GF-D8 (cell line): ENCODE measurements around the gene CCNY.
A peak's percentile ranks its signal among the peaks of the same experiment; 100 is the strongest.

Experiments
- DNase-seq: peaks from one replicate; lab custom pipeline; 2025; lab: John Stamatoyannopoulos, UW

The CCNY gene

DNA sequence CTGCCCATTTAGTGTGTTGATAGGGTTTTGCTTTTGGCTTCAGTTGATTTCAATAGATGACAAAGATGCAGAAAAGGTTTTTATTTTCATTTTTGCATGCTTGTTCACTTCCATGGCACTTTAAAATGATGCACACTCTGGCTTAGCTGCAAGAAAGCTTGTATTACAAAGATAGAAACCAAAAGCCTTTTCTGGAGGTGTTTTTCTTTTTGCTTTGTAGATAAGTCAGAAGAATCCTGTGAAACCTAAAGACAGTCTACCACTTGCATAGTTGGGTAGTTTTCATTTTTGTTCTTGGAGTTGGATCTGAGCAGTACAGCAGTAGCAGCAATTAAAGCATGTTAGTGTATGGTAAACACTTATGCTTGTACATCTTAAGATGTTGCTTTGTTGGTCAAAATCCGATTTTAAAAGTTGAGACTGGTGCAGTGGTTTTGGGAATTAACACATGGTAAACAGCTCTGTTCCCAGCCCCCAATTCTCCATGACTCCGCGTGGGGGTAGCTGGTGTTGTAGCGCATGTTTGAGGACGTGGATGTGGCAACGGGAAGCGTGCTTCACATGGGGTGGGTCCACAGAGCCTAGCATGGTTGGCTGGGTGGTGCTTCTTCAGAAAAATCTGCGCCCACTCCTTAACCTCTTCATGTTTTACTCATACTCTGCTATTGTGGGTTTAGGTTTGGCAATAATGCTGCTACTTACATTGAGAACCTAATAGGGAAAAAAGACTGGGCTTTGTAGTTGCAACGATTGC lies 19.8 kb downstream of the CCNY start:
- no peak for DNase-seq

DNA sequence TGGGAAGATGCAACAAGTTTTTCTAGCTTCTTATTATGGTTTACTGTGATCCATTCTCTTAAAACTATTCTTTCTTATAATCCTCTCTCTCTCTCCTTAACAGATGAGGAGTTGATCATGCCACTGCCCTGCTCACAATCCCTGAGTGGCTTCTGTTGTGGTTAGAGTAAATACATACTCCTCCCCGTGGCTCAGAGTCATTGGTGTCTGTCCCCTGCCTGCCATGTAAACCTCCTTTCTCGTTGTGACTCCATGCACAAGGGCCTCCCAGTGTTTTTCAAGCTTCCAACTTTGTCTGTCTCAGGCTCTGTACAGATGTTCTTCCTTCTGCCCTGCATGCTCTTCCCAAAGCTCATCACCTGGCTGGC lies 20.4 kb downstream of the CCNY start:
- DNase-seq = no peak

DNA sequence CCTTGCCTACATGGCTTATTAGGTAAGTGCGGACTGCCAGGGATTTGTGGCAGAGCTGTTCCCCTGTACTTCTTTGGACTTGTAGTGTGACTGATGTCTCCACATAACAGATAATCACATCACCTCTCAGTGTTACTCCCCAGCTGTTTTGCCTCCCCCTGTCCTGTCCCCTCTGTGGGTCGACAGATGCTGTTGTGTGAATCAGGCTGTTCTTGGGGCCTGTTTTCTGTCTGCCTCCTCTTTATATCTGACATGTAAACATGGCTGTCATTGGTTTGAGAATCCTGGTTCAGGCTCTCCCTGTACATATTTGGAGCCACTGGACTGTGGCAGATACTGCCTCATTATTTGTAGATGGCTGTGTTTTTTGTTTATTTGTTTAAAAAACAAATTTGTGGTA lies 22.7 kb downstream of the CCNY start:
- no peak for DNase-seq

DNA sequence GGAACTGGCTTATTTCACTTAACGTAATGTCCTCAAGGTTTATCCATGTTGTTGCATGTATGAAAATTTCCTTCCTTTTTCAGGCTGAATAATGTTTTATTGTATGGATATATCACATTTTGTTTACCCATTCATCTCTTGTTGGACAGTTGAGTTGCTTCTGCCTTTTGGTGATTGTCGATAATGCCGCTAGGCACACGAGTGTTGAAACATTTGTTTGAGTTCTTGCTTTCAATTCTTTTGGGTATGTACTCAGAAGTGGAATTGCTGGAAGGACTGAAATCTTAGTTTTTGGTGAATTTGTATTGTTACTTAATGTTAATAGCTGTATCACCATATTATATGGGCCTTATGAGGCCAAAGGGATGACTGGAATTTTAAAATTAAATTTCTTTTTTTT lies 23.6 kb downstream of the CCNY start:
- DNase-seq = no peak

DNA sequence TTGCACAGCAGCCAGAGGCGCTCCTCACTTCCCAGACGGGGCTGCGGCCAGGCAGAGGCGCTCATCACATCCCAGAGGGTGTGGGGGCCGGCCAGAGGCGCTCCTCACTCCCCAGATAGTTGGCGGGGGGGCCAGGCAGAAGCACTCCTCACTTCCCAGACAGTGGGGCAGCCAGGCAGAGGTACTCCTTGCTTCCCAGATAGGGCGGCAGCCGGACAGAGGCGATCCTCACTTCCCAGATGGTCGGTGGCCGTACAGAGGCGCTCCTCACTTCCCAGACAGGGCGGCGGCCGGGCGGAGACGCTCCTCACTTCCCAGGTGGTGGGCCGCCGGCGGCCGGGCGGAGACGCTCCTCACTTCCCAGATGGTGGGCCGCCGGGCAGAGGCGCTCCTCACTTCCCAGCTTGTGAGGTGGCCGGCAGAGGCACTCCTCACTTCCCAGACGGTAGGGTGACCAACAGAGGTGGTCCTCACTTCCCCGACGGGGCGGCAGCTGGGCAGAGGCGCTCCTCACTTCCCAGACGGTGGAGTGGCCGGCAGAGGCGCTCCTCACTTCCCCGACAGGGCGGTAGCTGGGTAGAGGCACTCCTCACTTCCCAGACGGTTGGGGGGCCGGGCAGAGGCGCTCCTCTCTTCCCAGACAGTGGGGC lies 26.5 kb downstream of the CCNY start:
- DNase-seq = no peak

DNA sequence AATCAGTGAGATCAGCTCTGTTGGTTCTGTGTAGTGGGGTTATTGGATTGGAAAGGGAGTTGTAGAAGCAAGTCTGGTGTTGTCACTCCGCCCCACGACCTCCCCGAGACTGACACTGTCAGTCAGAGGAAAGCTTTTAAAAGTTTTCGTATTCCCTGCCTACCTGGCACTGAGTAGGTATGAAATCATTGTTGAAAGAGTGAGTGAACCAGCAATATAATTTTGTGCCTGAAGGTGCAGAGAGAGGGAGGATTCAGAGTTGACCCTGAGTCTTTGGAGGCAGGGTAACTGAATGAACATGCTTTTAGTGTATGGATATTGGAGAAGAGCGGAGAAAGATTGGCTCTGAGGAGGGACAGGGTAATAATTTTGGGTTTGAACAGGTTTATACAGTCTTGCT lies 27.3 kb downstream of the CCNY start:
- no peak for DNase-seq

DNA sequence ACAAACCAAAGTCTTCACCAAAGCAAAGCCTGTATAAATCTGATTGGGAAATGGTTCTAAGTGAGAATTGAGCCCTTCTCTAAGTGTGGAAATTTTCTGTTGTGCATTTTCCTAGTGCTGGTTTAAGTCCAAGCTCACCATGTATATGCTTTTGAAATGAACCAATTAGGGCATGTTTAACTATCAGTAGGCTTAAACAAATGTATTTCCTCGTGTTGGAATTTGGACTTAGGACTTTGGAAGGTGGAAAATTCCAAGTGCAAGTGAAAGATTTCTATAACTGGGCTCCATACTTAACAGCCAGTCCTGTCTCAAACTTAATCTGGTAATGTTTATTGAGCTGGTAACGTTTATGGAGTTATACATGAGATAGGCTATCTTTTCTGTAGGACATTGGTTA lies 28.5 kb downstream of the CCNY start:
- no peak for DNase-seq

DNA sequence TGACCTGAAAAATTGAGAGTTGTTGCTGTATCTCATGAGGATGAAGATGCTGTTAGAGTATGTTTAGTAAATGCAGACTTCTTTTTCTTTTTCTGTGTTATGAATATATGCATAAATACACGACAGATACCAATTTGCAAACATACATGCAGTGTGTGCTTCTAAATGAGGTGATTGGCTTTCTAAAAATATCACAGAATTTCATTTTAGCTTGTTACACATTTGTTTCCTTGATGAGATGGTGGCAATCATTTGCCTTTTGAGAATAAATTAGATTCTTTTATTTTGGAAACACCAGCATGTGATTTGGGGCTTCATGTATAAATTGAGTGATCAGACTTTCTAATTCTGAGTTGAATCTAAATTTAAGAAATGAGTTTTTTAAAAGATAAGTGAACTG lies 29.7 kb downstream of the CCNY start:
- no peak for DNase-seq

DNA sequence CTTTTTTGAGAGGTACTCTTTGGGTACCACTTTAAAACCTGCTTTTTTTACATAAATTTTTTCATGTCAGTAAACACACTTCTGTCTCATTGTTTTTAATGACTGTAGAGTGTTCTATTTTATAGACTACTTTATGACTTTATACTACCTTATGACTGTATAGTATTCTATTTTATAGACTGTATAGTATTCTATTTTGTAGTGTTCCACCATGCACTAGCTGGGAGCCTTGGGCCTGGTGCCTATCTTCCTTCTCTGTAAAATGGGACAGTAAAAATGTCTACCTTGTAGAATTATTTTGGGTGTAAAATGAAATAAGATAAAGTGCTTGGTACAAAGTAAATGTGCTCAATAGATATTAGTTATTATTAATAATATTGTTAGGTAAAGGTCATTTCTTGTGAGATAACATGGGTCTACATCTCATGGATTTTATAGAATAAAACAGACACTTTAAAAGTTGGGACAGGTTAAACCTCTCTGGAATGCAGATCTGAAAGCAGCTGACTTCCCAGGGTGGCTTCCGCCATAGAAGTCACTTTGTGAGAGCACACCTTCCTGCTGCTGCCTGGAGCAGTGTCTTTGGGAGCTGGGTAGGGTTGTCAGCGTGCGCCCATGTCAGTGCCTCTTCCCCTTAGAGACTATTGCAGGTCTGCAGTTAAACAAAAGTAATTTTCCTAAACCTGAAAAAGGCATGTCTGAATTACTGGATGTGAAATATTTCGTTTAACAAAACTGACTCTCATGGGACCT lies 31.0 kb downstream of the CCNY start:
- no peak for DNase-seq

DNA sequence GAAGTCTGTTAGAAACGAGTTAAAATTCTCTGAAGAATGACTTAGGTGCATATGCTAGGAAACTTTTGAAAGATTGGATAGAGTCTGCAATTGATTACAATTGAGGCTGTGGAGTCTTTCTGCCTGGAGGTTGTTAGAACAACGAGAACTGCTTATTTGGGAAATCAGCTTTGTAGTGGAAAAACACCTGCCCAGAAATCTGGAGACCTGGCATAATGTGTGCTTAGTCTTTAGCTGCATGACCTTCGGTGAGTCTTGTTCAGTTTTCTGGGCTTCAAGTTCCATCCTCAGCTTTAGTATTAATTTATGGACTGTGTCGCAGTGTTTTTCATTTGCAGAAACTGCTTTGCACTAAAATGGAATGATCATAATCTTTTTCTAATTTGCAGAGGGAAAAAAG lies 31.7 kb downstream of the CCNY start:
- DNase-seq = no peak

DNA sequence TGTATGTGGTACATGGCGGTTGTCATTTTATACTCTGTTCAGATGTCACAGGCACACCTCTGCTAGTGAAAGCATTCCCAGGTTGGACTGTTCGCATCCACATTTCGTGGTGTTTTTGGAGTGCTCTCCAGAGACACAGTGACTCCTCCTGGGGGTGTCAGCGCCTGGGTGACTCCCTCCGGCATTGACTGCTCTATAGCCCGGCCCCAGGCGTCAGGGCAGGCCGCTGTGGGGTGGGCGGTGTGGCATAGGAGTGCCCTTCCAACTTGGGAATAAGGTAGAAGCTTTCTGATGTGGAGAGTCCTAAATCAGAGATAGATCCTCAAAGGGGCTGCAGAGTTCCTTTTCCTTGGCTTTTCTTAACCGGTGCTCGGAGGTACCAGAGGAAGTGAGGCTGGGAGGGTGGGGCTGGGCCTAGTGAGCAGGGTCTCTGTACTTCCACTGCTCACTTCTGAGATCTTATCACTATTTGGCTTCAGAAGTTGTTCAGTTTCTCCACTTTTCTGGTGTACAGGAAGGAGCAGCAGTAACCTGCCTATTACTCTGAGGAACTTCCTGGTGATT lies 32.3 kb downstream of the CCNY start:
- peak; percentile 15 for DNase-seq

DNA sequence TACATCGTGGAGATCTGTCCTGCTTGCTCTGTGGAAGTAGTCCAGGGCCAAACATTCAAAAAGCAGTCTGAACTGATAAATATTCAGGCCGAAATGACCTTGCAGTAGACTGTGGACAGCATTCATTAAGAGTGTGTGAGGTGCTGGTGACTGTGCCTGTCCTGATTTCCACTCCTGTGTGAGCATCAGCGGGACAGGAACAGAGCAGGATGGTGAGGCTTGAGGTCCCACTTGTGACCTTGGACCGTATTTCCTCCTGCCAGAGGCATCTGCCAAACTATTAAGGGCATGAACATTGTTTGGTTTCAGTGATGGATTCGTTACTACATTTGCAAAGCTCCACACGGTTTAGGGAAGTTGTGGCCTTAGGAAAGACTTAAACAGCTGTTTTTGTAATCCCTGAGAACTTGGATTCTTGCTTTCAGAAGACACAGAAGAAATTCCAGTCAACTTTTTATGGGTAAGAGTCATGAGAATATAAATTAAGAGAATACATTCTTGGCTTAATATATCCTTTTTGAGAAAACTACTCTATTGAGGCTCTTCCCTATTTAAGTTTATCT lies 32.8 kb downstream of the CCNY start:
- DNase-seq = peak; percentile 56

DNA sequence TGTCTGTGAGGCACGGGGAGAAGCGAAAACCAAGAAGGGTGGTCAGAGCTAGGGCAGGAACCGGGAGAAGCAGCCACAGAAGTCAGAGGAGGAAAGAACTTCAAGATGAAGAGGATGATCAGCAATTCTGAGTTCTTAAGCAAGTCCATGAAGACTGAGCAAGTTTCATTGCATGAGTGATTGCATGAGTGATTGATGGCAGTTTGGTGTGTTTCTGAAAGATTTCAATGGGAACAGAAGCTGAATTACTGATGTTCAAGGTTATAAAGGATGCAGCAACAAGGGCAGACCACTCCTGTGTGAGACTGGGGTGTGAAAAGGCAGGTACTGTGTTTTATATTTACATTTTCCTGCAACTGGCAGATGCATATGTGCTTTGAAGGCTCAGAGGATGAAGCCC lies 35.4 kb downstream of the CCNY start:
- no peak for DNase-seq

DNA sequence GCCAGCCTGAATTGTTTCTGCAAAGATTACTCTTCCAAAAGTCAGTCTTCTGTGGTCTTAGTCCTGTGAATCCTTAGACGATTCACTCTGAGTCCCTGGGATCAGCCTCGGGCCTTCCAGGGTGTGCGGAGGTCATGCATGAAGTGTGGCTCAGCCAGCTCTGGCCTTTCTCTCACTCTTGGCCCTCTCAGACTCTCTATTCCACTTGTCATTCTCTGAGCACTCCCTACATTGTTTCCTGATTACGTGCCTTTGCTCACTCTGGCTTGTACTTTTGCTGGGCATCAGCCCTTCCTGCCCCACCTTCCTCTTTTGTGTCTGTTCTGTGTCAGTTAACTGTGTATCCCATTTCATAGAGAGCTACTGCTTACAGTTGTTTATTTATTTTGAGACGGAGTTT lies 36.0 kb downstream of the CCNY start:
- DNase-seq = no peak

DNA sequence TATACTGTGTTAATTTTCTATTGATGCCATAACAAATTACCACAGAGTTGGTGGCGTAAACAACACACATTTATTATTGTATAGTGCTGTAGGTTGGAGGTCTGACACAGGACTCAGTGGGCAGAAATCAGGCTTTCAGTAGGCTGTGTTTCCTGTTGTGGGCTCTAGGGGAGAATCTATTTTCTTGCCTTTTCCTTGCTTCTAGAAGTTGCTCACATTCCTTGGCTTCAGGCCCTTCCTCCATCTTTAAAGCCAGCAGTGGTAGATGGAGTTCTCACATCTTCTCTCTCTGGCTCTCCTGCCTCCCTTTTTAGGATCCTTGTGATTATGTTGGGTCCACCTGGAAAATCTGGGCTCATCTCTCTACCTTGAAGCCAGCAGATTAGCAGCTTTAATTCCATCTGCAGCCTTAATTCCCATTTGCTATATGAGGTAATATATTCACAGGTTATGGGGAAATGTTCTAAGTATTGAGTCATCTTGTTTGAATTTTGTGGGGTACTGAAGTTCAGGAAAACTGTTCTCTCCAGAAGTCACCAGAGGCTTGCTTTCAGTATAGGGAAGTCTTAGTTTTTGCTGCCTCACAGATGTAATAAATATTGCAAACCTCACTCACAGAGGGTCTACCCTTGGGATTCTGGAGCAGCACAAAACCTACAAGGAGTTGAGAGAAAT lies 38.9 kb downstream of the CCNY start:
- DNase-seq = no peak

DNA sequence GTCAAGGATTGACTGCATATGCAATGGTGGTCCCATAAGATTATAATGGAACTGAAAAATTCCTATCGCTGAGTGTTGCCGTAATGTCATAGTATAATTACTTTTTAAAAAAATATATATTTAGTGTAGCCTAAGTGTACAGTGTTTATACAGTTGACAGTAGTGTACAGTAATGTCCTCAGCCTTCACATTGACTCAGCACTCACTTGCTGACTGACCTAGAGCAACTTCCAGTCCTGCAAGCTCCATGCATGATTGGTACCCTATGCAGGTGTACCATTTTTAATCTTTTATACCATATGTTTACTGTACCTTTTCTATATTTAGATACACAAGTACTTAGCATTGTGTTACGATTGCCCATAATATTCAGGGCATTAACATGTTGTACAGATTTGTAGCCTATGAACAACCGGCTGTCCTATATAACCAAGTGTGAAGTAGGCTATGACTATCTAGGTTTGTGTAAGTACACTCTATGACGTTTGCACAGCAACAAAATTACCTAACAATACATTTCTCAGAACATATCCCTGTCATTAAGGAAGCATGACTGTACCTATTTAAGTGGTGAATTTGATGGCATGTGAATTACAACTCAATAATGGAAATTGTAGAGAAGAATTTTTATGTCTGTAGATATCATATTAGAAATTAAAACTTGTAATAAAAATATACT lies 40.9 kb downstream of the CCNY start:
- no peak for DNase-seq

DNA sequence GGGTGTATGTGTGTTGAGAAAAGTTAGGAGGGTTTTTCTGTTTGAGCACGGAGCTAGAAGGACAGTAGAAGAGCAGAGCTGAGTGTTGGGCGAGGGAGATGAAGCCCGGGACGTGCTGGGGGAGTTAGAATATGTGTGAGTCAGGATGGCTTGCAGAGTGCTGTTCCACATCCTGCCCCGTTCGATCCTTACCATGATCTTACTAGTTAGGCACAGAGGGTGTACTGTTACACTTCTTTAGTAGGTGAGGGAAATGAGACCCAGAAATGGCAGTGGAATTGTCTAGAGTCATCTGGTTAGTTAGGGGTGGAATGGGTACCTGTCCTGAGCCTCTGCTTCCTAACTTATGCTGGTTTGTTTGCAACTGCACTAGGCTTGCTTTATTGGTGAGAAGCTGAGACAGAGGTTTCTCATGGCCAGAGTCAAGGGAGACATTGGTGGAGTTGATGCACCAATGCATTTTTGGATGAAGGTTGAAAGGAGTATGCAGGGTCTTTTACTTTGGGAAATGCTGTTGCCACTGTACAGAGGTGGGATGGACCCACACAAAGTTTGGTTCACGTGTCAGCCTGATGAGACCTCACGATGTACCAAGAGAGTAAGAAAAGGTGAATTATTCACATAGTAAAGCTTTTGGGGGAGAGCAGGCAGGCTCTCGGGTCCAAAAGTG lies 42.4 kb downstream of the CCNY start:
- DNase-seq = no peak

DNA sequence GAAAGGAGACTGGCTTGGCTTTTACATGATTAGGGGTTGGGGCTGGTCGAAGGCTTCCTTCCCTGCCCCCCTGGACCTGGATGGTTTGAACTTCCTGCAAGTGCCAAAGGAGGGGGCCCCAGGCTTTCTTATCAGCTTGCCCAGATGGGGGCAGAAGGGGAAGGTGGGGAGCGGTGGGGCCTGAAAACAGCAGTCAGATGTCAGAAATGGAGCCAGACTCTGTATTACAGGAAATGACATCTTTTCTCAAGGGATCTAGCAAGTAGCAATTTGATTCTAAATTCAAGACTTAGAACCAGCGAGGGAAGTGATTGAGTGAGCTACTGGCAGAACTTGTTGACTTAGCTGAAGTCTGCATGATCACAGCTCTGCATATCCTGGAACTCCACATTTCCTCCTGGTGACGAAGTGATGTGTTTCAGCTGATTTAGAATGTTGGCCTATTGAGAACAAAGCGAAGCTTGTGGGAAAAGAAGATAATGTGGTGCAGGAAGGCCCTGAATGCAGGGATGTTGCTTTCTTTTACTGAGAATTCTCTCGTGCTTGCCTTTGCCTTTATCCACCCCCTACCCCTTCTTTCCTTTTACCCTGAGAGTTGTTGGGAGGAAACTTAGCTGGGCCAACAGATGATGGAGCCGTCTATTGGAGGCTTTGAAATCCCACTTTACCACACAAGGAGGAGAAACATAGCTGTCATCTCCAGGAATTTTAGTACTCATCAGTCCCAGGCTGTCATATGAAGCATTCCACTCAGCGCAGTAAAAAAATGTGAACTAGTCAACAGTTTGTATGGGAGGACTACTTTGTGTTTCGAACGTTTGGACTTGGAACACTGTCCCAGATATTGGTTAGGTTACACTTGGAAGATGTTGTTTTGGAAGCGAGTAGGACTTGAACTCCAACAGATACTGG lies 43.2 kb downstream of the CCNY start:
- peak; percentile 57 for DNase-seq

DNA sequence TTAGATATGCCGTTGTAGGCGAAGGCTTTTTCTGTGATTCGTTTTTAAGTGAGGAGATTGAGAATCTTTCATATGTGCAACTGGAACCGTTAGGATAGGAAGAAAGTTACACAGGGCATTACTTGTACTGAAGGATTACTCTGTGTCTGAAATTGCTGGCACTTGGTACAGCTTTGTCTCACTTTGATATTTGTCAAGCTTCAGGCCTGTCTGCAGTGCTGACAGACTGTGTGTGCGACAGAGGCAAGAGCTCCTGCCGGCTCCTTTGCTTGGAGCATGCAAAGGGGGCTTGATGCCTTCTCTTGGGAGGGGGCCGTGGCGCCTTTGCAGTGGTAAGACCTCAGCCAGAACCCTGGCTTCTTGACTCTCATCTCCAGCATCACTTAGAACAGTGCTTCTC lies 45.8 kb downstream of the CCNY start:
- no peak for DNase-seq
